ENCODE measurements around the gene GALNT6. TPM values are rescaled to one million over a fixed set of nuclear protein-coding genes. Genes with fewer than 3 reads are reported as not detected.

GALNT6 gene
- total RNA-seq, 1 experiment from 2014 or later: 6.5 TPM

DNA sequence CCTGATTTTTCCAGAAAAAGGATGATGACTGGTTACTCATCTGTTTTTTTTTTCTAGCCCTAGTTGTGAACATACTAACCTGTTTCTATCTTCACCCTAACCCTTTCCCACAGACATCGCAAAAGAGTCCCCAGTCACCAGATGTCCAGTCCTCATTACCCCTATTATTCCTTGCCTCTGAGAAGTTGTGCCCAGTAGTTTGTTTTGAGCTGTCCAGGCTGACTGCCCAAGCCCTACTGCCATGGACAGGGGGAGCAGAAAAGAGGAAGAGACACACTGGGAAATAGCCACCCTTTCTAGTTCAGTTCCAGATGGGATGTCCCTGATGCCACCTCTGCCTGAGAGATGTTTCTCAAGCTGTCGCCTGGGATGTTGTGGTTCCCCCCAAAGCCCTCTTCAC, 30.9 kb downstream of the GALNT6 start:
- no peaks in the 10 kb centered on the region for H3K36me3 ChIP-seq (ENCODE audit: control insufficient read depth, insufficient read depth, low read length)
- DNase-seq (ENCODE audit: low read depth, low spot score): no peak
- no peak for TF ChIP-seq SIN3A (IDR thresholded peaks at IDR 0.05; ENCODE audit: borderline replicate concordance, insufficient read depth, low read depth, low read length)
- TF ChIP-seq, protein P1, sequence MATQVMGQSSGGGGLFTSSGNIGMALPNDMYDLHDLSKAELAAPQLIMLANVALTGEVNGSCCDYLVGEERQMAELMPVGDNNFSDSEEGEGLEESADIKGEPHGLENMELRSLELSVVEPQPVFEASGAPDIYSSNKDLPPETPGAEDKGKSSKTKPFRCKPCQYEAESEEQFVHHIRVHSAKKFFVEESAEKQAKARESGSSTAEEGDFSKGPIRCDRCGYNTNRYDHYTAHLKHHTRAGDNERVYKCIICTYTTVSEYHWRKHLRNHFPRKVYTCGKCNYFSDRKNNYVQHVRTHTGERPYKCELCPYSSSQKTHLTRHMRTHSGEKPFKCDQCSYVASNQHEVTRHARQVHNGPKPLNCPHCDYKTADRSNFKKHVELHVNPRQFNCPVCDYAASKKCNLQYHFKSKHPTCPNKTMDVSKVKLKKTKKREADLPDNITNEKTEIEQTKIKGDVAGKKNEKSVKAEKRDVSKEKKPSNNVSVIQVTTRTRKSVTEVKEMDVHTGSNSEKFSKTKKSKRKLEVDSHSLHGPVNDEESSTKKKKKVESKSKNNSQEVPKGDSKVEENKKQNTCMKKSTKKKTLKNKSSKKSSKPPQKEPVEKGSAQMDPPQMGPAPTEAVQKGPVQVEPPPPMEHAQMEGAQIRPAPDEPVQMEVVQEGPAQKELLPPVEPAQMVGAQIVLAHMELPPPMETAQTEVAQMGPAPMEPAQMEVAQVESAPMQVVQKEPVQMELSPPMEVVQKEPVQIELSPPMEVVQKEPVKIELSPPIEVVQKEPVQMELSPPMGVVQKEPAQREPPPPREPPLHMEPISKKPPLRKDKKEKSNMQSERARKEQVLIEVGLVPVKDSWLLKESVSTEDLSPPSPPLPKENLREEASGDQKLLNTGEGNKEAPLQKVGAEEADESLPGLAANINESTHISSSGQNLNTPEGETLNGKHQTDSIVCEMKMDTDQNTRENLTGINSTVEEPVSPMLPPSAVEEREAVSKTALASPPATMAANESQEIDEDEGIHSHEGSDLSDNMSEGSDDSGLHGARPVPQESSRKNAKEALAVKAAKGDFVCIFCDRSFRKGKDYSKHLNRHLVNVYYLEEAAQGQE (IDR thresholded peaks at IDR 0.05; ENCODE audit: insufficient read depth in 1 of 2, low read depth in 2 of 2, low read length in 1 of 2): no peak
- H3K4me3 ChIP-seq (ENCODE audit: low read depth in 2 of 2, low read length in 2 of 2): no peak overlapping the region
- ChIA-PET POLR2A (interaction anchor here (0.6 kb wide), 1 partner anchor 61 kb away, joined by 3 read pairs; no protein-coding TSS in a partner anchor), CTCF (interaction anchor here (0.7 kb wide), 1 partner anchor 9 kb away, joined by 3 read pairs; no protein-coding TSS in a partner anchor)
- in situ Hi-C loops (cut with HindIII; ENCODE audit: low pct_unique_long_range_greater_than_20kb, low sequenced_read_pairs): no loop called here
- intact Hi-C loops (cut with micrococcal nuclease; ENCODE audit: unreplicated experiment): no loop called here
- no peaks in the 10 kb centered on the region for H3K9me3 ChIP-seq (ENCODE audit: control insufficient read depth, insufficient read depth, low read depth, low read length)
- BruUV-seq (replicated peaks): no TSS peak
- no peaks in the 10 kb centered on the region for H3K4me1 ChIP-seq (ENCODE audit: control insufficient read depth, insufficient read depth, low read length)
- no peaks in the 10 kb centered on the region for H3K27me3 ChIP-seq (ENCODE audit: control insufficient read depth, insufficient read depth, low read length)
- H3K27ac ChIP-seq (ENCODE audit: low read length): no peak overlapping the region
- ATAC-seq: no peak

DNA sequence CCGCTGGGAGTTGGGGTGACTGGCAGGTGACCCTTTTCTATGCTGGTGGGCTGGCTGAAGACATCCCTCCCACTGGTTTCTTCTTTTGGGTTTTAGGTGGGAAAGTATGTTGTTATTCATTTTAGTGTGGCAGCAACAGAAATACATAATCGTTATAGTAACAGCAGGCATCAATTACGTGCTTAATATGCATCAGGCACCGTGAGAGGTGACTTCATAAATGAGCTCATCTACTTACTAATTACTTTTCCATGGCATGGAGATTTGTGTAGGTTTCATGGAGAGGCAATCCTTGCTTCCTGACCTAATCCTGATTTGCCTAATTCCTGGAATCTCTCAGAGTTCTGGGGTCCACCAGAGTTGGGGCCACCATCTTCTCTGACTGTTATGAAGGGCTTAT, 31.4 kb downstream of the GALNT6 start:
- ATAC-seq (no peak), DNase-seq (ENCODE audit: low read depth, low spot score) (no peak)
- POLR2A ChIA-PET: no interaction called here
- Histone ChIP-seq H3K4me3 (ENCODE audit: low read depth in 2 of 2, low read length in 2 of 2) (no peak overlapping the region), H3K4me1 (ENCODE audit: control insufficient read depth, insufficient read depth, low read length) (no peaks in the 10 kb centered on the region), H3K36me3 (ENCODE audit: control insufficient read depth, insufficient read depth, low read length) (no peaks in the 10 kb centered on the region), H3K27ac (ENCODE audit: low read length) (no peak overlapping the region), H3K27me3 (ENCODE audit: control insufficient read depth, insufficient read depth, low read length) (no peaks in the 10 kb centered on the region), H3K9me3 (ENCODE audit: control insufficient read depth, insufficient read depth, low read depth, low read length) (no peaks in the 10 kb centered on the region)
- TF ChIP-seq, protein P2, sequence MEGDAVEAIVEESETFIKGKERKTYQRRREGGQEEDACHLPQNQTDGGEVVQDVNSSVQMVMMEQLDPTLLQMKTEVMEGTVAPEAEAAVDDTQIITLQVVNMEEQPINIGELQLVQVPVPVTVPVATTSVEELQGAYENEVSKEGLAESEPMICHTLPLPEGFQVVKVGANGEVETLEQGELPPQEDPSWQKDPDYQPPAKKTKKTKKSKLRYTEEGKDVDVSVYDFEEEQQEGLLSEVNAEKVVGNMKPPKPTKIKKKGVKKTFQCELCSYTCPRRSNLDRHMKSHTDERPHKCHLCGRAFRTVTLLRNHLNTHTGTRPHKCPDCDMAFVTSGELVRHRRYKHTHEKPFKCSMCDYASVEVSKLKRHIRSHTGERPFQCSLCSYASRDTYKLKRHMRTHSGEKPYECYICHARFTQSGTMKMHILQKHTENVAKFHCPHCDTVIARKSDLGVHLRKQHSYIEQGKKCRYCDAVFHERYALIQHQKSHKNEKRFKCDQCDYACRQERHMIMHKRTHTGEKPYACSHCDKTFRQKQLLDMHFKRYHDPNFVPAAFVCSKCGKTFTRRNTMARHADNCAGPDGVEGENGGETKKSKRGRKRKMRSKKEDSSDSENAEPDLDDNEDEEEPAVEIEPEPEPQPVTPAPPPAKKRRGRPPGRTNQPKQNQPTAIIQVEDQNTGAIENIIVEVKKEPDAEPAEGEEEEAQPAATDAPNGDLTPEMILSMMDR (IDR thresholded peaks at IDR 0.05): no peak
- TF ChIP-seq TCF7L2 (IDR thresholded peaks at IDR 0.05; ENCODE audit: low read depth, low read length): no peak
- TF ChIP-seq, protein P1 (IDR thresholded peaks at IDR 0.05; ENCODE audit: insufficient read depth in 1 of 2, low read depth in 2 of 2, low read length in 1 of 2): no peak
- no peak for TF ChIP-seq POLR2AphosphoS5 (IDR thresholded peaks at IDR 0.05; ENCODE audit: low read depth, low read length)
- no peak for TF ChIP-seq SIN3A (IDR thresholded peaks at IDR 0.05; ENCODE audit: borderline replicate concordance, insufficient read depth, low read depth, low read length)
- BruUV-seq (replicated peaks): no TSS peak
- in situ Hi-C loops (cut with HindIII; ENCODE audit: low pct_unique_long_range_greater_than_20kb, low sequenced_read_pairs) (no loop called here), intact Hi-C loops (cut with micrococcal nuclease; ENCODE audit: unreplicated experiment) (no loop called here)
- CTCF ChIA-PET: interaction anchor here (0.7 kb wide), 1 partner anchor 9 kb away, joined by 3 read pairs; no protein-coding TSS in a partner anchor

Measured in Panc1 (cell line).